HL-60/S4 (cell line): ENCODE results near the gene GOLGA8T.
"Not testable (repeated sequence)": the region's sequence is repeated elsewhere in the genome, so short reads cannot be mapped to it uniquely, and the experiment has no call there.

Source experiments
- in situ Hi-C: fragments of 300-500 bp; cut with MboI; formaldehyde crosslinking; loops from 2 replicates; pipeline ENCODE4 v1.14.3; 2022; ENCODE audit warnings: low sequenced_read_pairs

GOLGA8T gene

DNA sequence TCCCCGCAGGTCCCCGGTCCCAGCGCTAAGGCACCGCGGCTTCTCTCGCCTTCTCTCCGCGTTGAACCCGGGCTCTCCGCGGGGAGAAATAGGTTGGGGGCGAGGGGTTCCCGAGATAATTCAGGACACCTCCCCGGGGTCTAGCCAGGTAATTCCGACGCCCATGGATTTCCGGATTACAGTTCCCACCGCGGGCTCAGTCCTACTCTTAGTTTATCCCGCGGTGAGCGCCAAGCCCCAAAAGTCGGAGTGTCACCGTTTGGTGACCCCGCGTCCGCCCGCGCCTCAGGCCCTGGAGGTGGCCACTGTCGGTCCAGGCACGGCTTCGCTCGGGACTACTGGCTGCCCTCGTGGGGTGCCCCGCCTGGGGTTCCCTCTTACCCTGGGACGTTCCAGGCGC lies 56.8 kb downstream of the GOLGA8T start:
- in situ Hi-C loops: not testable (repeated sequence)

DNA sequence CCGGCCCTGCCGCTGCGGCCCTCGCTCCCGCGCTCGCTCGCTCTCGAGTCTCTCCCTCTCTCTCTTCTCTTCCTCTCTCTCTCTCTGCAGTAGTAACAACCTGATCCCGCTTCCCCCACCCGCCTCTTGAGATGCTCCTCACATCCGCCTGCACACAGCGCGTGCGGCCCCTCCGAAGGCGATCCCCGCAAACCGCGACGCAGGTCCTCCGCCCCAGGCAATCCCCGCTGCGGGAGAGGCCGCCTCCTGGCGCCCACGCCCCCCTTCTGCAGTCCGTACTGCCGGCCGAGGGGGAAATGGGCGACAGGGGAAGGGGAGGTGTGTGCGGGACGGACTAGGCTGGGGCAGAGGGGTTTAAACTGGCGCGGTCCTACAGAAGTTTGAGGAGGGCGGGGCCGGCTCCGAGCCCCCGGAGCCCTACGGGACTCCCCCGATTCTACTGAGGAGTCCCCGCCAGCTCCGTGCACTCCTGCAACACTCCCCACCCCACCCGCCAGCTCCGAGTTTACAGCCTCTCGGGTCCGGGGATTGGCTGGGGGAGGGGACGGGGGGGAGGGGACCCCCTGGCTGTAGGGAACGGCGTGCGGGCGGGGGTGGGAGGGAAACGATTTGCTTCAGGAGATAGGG lies 57.4 kb downstream of the GOLGA8T start:
- in situ Hi-C loops: not testable (repeated sequence)

DNA sequence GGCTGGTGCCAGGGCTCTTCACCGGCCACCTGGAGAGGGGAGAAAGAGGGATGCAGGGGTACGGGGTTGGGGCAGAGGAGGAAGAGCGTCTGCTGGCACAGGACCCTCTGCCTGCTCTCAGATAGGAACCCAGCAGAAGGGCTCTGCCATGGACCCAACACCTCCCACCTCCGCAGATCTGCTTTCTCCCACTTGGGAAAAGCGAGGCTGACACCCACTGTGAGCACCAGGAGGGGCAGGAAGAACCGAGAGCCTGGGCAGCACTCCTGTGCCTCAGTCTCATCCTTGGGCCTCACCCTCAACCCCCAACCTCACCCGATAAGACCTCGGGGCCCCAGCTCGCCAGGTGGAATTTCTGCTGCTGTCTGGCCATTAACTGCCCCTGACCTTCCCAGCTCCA lies 58.0 kb downstream of the GOLGA8T start:
- in situ Hi-C loops: not testable (repeated sequence)
